Gastrocnemius medialis (tissue), 4 donors: ENCODE data around the gene TEX48. TPM values are rescaled to one million over a fixed set of nuclear protein-coding genes. Genes with fewer than 3 reads are reported as not detected.

Experiments used
- ATAC-seq, 2 donors: fragments of 150-250 bp; one replicate each; pipeline ENCODE4 v1.9.1; 2016
- DNase-seq, 2 donors: peaks; one replicate each; pipeline ENCODE4 v3.0.0-alpha.2; 2019
- H3K27ac ChIP-seq, 4 donors: fragments of 200-600 bp; sonication (generic); 1 replicate in 1 of 4; 2 replicates in 3 of 4; pipeline ENCODE4 v1.5.1; 2016 to 2018; ENCODE audit warnings: mild to moderate bottlenecking in 2 of 4, moderate library complexity in 1 of 4
- H3K27me3 ChIP-seq, 3 donors: fragments of 200-600 bp; sonication (generic) in 2 of 3; 1 replicate in 1 of 3; 2 replicates in 2 of 3; pipeline versions ENCODE4 v1.5.1 to v1.6.0; 2016 to 2019; ENCODE audit warnings: mild to moderate bottlenecking in 1 of 3, moderate library complexity in 1 of 3
- H3K36me3 ChIP-seq, 2 donors: fragments of 200-600 bp; sonication (generic) in 1 of 2; one replicate each; pipeline ENCODE4 v1.5.1; 2017 to 2018
- H3K4me1 ChIP-seq, 2 donors: fragments of 200-600 bp; sonication (generic) in 1 of 2; one replicate each; pipeline ENCODE4 v1.5.1; 2016 to 2017; ENCODE audit warnings: mild to moderate bottlenecking in 2 of 2
- H3K4me3 ChIP-seq, 4 donors: fragments of 200-600 bp; sonication (generic) in 3 of 4; 1 replicate in 1 of 4; 2 replicates in 3 of 4; pipeline ENCODE4 v1.5.1; 2016 to 2019; ENCODE audit warnings: mild to moderate bottlenecking in 2 of 4
- H3K9me3 ChIP-seq, 3 donors: fragments of 200-600 bp; sonication (generic) in 2 of 3; 1 replicate in 1 of 3; 2 replicates in 2 of 3; pipeline ENCODE4 v1.5.1; 2016 to 2019
- CTCF ChIP-seq, 5 experiments: fragments of 450-650 bp in 3 of 5; fragments of 200-600 bp in 2 of 5; sonication (generic) in 2 of 5; IDR thresholded peaks in 4 of 5; conservative IDR thresholded peaks in 1 of 5; 1 replicate in 4 of 5; 2 replicates in 1 of 5; pipeline ENCODE4 v1.5.1; 2016 to 2019; ENCODE audit warnings: antibody characterized with exemption in 5 of 5, mild to moderate bottlenecking in 3 of 5, moderate library complexity in 3 of 5
- POLR2A ChIP-seq, 2 donors: fragments of 450-650 bp; IDR thresholded peaks; one replicate each; pipeline ENCODE4 v1.6.1; 2017; ENCODE audit warnings: antibody characterized with exemption in 2 of 2, mild to moderate bottlenecking in 2 of 2, moderate library complexity in 2 of 2
- in situ Hi-C, 4 donors: fragments of 200-750 bp; cut with MboI; loops; one replicate each; pipeline versions ENCODE4 v1.15.0 to v1.8.0; 2017; ENCODE audit warnings: low sequenced_read_pairs in 4 of 4
- intact Hi-C: fragments of 100-400 bp; cut with DNase I; formaldehyde crosslinking; loops from one replicate; pipeline ENCODE4 v1.15.1; 2023; ENCODE audit warnings: low total_unique reads
- total RNA-seq, 4 donors: library from RNA; depleted of rRNA; stranded (reverse); fragments of >200 nt; gene quantifications; one replicate each; pipeline versions ENCODE4 v1.1.0 to v1.2.3, GENCODE V29; 2016

Gene TEX48
- total RNA-seq, 4 donors from 2014 or later = not detected

DNA sequence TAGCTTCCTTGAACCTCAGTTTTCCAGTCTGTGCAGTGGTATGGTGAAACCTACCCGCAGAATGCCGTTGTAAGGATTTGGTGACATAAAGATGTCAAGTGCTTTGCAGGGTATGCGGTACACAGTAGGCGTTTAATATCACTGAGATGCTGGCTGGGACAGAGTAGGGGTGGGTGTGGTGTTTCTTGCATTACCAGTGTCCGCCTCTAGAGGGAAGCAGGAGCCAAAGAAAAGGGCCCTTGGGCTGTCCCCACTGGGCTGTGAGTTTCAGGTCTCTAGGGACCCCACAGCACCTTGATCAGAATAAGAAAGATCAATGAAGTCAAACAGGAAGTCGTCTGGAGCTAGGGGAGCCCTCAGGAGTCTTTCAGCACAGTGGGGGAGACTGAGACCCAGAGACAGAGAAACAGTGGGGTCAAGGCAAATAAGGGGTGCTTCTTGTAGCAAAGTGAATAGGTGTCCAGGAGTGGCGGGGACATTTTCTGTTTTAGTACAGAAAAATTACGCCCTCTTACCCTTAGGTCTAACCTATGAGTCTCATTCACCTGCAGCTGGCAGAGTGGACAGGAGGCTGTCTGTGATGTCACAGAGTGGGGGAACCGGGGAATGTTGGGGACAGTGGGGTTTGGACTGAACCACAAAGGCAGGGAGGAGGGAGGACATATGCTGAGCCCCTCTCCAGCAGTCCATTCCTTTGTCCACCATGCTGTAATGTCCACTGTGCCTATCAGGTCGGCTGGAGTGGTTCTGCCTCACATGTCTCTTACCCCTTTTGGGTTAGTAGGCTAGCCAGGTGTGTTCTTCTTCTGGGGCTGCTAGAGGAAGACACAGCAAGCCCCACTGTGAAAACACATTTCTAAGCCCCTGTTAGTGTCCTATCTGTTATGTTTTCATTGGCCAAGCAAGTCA lies 19.7 kb downstream of the TEX48 start:
- no peaks in the 10 kb centered on the region for H3K4me1 ChIP-seq
- no peaks in the 10 kb centered on the region for H3K9me3 ChIP-seq
- ATAC-seq (peak in 1 of 2 donors; percentile 58), DNase-seq (no peak)
- no peak overlapping the region for H3K4me3 ChIP-seq
- intact Hi-C loops (loop anchor here (10.0 kb wide), 1 partner anchor 352 kb away; no protein-coding TSS in a partner anchor), in situ Hi-C loops (no loop called here)
- TF ChIP-seq CTCF (IDR thresholded peaks at IDR 0.05 in 4 of 5, conservative IDR thresholded peaks at IDR 0.05 in 1 of 5) (peak in 4 of 5 experiments; percentile 59 to 68 (median 64)), POLR2A (IDR thresholded peaks at IDR 0.05) (no peak)
- H3K27me3 ChIP-seq = peaks cover 0 to 9% (median 0%) of the 10 kb centered on the region in 3 donors
- no peaks in the 10 kb centered on the region for H3K36me3 ChIP-seq
- H3K27ac ChIP-seq = no peak overlapping the region

DNA sequence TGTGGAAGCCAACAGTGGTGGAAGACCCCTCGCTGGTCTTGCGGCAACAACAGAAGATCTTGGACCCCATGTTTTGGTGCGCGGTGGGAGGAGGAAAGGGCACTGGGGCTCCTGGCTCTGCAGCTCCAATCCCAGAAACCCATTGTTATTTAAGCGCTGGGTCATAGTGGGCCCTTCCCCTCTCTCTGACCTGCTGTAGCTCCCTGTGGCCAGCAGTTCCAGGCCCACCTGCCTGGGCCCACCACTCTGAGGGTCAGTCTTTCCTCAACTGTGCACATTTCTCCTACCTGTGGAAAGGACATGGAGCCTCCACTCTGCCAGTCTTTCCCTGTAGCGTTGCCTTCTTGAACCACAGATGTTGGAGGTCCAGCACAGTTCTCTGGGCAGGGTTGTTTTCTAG lies 24.3 kb downstream of the TEX48 start, which contains the start of gene TEX53:
TEX53 (minus strand) TSS at position 101 of the 400 bp plus-strand sequence; CDS start at position 70, 31 bp downstream.
- intact Hi-C loops (no loop called here), in situ Hi-C loops (loop anchor here in 3 of 4 donors (10.0 kb wide), 3 partner anchors 173 to 253 kb away; no protein-coding TSS in a partner anchor)
- Histone ChIP-seq H3K27me3 (peaks cover 0 to 6% (median 0%) of the 10 kb centered on the region in 3 donors), H3K36me3 (no peaks in the 10 kb centered on the region), H3K27ac (no peak within 1 kb of the TSS), H3K4me3 (no peak within 1 kb of the TSS), H3K4me1 (no peaks in the 10 kb centered on the region), H3K9me3 (no peaks in the 10 kb centered on the region)
- no peak for DNase-seq
- TF ChIP-seq CTCF (IDR thresholded peaks at IDR 0.05 in 4 of 5, conservative IDR thresholded peaks at IDR 0.05 in 1 of 5) (no peak), POLR2A (IDR thresholded peaks at IDR 0.05) (no peak)
- ATAC-seq = no peak

DNA sequence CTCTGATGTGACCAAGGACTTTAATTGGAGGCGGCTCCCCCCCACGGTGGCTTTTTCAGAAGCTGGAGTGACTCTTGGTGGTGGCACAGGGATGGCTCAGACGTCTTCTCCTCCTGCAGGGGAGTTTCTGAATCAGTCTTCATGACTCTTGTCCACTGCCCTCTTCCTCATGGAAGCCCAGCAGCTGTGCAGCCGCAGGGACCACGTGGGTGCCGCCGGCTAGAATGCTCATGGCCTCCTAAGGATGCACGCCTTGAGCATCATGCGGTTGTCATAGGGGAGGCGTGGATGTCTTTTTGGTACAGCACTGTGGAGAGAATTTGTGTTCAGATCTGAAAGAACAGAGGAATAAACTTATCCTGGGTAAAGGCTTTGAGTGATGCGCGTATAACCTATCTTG lies 25.7 kb downstream of the TEX48 start:
- H3K4me1 ChIP-seq = no peaks in the 10 kb centered on the region
- no peak overlapping the region for H3K4me3 ChIP-seq
- DNase-seq (no peak), ATAC-seq (no peak)
- intact Hi-C loops = no loop called here
- no peaks in the 10 kb centered on the region for H3K27me3 ChIP-seq
- no peak for TF ChIP-seq POLR2A (IDR thresholded peaks at IDR 0.05)
- TF ChIP-seq CTCF (IDR thresholded peaks at IDR 0.05 in 4 of 5, conservative IDR thresholded peaks at IDR 0.05 in 1 of 5) = no peak
- H3K9me3 ChIP-seq = no peaks in the 10 kb centered on the region
- no peaks in the 10 kb centered on the region for H3K36me3 ChIP-seq
- no peak overlapping the region for H3K27ac ChIP-seq
- in situ Hi-C loops = loop anchor here in 3 of 4 donors (10.0 kb wide), 3 partner anchors 172 to 252 kb away; no protein-coding TSS in a partner anchor

DNA sequence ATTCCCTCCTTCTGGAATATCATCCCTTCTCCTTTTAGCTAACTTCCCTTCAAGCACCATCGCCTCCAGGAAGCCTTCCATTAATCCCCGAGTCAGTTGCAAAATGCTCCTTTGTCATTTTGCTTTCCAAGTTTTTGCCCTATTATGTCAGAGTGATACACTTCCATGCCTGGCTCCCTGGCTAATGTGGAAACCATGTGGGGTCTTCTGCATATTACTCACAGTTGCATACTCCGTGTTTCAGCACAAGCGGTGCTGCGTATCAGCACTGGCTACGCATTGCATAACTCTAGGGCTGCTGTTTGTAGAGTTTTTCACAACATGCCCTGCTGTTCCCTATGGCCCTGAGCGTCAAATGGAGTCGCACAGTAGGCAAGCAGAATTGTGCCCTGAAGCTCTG lies 26.3 kb downstream of the TEX48 start:
- intact Hi-C loops (no loop called here), in situ Hi-C loops (loop anchor here in 3 of 4 donors (10.0 kb wide), 3 partner anchors 171 to 251 kb away; no protein-coding TSS in a partner anchor)
- Histone ChIP-seq H3K27me3 (no peaks in the 10 kb centered on the region), H3K27ac (no peak overlapping the region), H3K4me1 (no peaks in the 10 kb centered on the region), H3K36me3 (no peaks in the 10 kb centered on the region), H3K4me3 (no peak overlapping the region), H3K9me3 (no peaks in the 10 kb centered on the region)
- DNase-seq = no peak
- TF ChIP-seq POLR2A (IDR thresholded peaks at IDR 0.05) = no peak
- no peak for TF ChIP-seq CTCF (IDR thresholded peaks at IDR 0.05 in 4 of 5, conservative IDR thresholded peaks at IDR 0.05 in 1 of 5)
- no peak for ATAC-seq
